ENCODE results near the gene TRIM7.
A peak's percentile ranks its signal among the peaks of the same experiment; 100 is the strongest.
"Not testable (repeated sequence)": the region's sequence is repeated elsewhere in the genome, so short reads cannot be mapped to it uniquely, and the experiment has no call there.

The TRIM7 gene

DNA sequence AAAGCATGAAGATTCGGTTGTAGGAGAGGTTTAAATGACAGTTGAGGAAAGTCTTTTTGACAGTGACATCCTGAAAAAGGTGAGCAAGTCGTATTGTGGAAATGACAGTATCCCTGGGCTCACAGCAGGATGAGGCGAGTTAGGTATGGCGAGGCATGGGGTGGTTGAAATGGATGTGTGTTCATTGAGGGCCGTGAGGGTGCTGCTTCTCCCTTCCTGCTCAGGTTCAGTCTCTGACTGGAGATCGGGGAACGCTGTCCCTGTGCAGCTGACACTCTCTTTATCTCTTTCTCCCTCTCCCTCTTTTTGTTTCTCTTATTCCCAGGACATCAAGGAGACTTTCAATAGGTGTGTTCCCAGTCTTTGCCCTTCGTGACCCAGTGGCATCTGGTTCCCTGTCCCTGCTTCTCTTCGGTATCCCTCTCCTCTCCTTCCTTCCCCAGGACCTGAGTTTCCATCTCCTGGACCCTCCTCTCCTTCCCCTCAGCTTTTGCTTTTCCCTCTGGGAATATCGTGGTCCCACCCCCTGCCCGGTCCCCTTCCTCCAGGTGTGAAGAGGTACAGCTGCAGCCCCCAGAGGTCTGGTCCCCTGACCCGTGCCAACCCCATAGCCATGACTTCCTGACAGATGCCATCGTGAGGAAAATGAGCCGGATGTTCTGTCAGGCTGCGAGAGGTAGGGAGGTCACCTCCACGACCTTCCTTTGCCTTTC lies 28.2 kb upstream of the TRIM7 start:
- no peak for DNase-seq (ENCODE audit: low read depth)

DNA sequence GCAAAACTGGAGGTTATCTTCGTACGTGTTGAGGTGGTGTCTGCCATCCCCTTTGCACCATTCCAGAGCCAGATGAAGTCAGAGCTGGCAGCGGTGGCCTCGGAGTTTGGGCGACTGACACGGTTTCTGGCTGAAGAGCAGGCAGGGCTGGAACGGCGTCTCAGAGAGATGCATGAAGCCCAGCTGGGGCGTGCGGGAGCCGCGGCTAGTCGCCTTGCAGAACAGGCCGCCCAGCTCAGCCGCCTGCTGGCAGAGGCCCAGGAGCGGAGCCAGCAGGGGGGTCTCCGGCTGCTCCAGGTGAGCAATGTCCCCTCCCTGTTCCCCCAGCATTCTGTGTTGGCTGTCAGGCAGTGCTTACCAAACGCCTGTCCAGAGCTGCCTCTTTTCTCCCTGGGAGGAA lies 27.6 kb upstream of the TRIM7 start:
- DNase-seq (ENCODE audit: low read depth) = no peak

DNA sequence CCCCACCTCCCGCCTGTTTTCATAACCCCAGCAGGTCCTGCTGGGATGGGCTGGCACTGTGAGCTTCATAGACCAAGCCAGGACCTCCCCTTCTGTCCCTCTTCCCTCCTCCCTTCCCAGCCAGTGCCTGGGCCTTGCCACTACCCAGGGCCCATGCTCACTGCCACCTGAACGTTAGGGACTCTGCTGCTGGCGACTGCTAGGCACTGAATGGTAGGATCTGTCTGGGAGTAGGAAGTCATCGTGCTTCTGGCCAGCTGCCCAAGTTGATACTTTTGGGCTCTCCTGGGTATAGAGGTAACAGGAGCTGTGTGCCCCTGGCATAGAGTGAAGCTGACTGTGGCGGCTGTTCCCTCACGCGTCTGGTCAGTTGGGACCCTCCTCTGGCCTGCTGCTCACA lies 26.4 kb upstream of the TRIM7 start:
- no peak for DNase-seq (ENCODE audit: low read depth)

DNA sequence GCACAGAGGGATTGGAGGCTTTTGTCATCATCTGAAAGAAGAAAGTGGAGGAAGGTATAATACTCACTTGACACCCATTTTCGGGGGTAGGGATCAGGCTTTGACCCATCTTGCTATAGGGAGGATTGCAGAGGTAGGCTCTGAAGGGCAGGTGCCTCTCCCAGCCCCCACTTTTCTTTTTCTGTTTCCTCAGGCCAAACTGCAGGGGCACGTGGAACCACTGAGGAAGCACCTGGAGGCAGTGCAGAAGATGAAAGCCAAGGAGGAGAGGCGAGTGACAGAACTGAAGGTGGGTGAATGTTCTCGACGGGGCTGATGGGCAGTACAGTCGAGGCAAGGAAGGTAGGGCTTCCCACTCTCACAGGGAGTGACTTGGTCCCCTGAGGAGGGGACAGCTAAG lies 25.6 kb upstream of the TRIM7 start:
- no peak for DNase-seq (ENCODE audit: low read depth)

DNA sequence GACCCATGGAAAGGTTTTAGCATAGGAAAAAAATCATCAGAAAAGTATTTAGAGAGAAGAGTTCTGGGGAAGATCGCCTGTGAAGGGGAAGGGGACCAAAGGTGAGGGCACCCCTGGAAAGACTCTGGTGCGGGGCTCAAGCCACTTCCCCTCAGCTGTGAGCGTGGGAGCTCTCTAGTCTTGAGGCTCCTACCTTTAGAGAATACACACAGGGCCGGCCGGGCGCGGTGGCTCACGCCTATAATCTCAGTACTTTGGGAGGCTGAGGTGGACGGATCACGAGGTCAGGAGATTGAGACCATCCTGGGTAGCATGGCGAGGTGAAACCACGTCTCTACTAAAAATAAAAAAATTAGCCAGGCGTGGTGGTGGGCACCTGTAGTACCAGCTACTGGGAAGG lies 25.0 kb upstream of the TRIM7 start:
- DNase-seq (ENCODE audit: low read depth) = no peak

DNA sequence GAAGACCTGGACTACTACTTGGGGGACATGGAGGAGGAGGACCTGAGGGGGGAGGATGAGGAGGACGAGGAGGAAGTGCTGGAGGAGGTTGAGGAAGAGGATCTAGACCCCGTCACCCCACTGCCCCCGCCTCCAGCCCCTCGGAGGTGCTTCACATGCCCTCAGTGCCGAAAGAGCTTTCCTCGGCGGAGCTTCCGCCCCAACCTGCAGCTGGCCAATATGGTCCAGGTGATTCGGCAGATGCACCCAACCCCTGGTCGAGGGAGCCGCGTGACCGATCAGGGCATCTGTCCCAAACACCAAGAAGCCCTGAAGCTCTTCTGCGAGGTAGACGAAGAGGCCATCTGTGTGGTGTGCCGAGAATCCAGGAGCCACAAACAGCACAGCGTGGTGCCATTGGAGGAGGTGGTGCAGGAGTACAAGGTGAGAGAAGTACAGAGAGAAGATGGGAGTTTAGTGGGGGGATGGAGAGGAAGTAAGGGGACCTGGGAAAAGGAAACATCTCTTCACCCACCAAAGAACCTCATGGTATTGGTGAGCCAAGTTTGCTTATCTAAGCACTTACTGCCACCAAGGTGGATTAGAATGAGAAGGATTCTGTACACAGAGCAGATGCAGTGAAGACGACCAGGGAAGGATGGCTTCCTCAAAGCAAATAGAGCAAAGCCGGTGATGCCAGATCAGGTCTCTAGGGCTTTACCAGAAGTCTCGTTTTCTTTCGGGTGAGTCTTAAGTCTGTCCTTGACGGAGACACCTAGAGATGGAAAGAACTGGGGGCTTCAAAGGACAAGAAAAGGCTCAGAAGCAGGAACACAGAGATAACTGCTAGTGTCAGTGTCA lies 19.6 kb upstream of the TRIM7 start:
- no peak for DNase-seq (ENCODE audit: low read depth)

DNA sequence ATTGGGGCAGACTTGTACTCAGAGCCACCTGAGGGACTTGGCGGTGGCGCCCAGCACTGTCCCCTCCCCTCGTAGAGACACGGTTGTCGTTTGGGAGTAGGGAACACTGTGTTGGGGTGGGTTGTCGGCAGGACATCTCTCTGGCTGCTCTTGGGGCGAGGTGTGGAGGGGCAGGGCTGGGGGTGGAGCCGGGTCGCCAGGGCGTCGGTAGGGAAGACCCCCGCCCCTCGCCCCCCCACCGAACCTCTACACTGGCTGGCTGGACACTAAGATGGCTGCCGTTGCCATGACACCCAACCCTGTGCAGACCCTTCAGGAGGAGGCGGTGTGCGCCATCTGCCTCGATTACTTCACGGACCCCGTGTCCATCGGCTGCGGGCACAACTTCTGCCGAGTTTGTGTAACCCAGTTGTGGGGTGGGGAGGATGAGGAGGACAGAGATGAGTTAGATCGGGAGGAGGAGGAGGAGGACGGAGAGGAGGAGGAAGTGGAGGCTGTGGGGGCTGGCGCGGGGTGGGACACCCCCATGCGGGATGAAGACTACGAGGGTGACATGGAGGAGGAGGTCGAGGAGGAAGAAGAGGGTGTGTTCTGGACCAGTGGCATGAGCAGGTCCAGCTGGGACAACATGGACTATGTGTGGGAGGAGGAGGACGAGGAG lies 18.9 kb upstream of the TRIM7 start:
- DNase-seq (ENCODE audit: low read depth) = no peak

DNA sequence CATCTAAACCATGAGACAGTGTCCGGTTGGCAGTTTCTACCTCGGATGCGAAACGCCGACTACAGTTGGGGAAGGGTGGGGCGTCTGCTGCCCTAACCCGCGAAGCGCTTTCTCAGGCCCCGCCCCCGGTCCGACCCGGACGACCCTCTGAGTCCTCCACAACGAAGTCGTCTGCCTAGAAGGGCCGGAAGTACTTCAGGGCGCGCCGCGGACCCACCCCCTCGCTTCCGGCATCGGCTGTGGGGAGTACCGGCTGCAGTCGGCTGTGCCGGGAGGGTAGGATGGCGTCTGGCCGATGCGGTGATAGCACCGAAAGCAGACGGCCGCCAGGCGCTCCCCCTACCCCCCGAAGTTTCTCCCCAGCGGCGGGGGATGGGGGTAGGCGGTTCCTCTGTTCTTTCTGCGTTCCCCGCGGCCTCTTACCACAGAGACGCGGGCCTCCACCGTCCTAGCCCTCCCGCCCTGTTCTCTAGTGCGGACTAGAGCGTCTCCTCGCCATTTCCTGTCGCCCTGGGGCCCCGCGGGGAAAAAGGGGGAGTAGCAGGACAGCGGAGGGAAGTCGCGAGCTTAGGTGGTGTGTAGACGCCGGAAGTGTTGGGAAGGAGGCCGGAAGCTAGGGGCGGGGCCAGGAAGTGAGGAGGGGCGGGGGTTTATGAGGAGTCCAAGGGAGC lies 18.2 kb upstream of the TRIM7 start, which contains the start of gene TRIM41:
TRIM41 (plus strand) TSS at position 224 of the 671 bp plus-strand sequence. CDS start 719 bp downstream, outside the sequence.
- peak; percentile 96 for DNase-seq (ENCODE audit: low read depth)

DNA sequence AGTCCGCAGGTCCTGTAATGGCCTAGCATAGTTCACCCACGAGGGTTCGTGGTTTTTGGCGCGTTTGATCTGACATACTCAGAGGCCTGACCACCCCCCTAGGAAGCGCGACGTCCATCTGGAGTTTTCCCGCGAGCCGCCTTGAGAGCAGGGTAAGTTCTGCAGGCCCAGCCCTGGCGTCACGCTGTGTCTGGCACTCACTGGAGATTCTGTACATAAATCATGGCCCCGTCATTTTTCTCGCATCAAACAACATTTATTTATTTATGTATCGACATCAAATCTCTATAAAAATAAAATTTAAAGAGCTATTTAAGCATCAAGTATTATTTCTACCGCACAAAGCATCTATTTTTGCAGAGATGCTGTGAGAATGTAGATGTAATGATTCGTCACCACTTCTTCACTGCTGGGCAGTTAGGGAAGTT lies 17.6 kb upstream of the TRIM7 start:
- DNase-seq (ENCODE audit: low read depth) = no peak

DNA sequence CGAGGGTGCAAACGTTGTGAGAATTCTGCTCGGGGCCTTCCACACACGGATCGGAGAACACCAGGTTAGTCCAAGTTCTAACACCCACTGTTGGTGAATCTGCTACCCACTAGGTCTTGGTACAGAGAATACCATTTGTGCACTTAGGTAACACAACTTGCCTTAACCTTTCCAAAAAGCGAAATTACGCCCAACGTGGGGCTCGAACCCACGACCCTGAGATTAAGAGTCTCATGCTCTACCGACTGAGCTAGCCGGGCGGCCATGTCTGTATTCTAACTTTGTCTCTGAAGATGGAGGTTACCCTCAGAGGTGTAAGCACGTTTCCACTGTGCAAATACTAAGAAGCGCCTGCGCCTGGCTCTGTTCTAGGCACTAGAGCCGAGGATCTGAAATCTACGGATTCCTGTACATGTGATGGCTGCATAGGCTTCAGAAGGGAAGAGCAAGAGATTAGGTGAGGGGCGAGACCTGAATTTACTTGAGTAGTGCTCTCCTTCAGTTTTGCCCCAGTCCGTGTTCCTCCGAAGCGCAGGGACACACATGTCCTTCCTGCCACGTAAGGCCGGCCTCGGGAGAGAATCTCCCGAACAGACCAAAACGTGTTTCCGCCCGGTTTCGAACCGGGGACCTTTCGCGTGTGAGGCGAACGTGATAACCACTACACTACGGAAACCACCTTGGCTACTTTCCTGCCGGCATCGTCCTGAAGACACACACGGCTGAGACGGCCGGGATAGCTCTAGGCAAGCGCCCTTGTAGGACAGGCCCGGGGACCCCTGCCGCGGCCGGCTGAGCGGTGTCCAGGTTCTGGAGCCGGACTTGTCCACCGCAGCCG lies 17.0 kb upstream of the TRIM7 start:
- peak; percentile 92 for DNase-seq (ENCODE audit: low read depth)

DNA sequence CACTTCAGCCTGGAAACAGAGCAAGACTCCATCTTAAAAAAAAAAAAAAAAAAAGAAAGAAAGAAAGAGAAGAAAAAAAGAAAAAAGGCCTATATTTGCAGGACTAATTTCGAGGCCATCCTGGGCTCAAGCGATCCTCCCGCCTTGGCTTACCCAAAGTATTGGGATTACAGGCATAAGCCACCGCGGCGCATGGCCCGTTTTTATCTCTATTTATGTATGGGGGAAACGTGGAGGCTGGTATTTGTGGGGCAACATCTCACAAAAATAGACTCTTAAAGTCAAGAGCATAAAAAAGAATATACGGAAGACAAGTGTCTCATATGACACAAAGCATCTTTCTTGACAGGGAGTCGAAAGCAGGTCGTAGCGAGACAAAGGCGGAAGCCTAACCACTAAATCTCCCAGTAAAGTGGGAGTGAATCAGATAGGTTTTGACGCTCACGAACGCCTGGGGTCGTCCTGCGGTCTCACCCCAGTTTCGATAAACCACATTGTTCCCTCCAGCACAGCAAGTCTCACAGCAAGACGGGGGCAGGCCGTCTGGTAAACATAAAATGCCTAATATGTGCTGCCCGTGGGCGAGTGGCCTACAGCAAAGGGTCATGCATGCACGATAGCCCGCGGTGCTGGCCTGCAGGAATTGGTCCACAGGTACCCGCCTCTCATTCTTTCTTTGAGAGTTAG lies 16.3 kb upstream of the TRIM7 start:
- no peak for DNase-seq (ENCODE audit: low read depth)

DNA sequence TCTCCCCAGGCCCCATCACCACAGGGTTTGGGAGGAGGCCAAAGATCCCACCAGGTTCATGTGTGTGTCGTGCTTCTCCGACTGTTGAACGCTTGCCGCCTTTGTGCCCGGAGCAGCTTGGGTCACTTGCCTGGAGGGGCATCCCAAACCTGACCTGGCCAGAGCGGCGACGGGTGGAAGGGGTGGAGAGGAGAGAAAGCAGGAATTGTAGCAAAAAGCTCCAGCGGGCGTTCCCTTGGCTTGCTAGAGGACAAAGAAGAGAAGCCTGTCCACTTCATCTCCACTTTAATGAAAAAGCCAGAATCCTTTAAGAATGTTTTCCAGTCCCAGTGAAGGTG lies 15.2 kb upstream of the TRIM7 start:
- DNase-seq (ENCODE audit: low read depth) = no peak

DNA sequence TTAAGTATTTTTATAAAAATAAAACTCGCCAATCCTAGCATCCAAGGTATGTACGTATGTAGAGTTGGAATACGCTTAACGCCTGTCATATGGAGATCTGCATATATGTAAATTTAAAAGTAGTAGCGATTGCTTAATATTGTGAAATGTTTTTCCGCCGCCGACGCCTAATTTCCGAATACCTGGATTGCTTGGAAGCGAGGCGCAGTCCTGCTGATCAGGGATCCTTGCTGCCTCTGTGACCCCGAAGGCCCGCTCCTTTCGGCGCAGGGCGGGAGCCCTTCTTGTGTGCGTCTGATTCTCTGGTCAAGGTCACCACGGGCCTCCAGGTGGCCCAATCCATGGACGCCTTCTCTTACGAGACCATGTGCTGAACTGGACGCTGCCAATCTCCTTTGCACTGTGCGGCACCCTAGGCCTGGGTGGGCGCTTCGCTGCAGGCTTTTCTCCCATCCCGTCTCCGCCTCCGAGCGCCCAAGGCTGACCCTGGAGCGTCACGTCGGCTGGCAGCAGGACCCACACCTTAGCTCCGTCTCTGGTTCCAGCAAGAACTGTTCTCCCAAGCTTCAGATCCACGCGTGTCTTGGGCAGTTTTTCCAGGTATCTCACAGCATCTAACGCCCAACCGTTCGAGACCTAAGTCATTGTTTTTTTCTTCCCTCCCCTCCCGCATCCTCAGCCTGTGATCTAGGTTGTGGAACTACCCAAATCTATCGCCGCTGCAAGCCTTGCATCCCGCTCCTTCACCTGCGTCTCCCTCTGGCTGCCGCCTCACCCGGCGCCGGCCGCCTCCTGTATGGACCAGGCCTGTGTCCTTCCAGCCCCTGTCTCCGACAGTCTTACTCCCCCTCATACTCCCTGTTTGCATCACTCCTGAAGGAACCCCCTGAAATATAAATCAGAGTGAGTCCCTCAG lies 14.5 kb upstream of the TRIM7 start:
- DNase-seq (ENCODE audit: low read depth) = no peak

DNA sequence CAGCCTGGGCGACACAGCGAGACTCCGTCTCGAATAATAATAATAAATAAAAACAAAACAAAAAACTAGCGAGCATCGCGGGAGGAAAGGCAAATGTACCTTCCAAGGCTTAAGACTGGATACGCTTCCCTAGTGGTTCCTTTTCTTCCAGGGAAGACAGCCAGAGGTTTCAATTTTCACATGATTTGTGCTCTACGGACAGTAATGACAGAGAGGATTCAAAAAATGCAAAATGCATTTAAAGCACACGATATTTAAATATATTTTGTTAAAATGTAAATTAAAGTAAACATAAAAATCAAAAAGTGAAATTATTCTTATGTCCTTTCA lies 13.8 kb upstream of the TRIM7 start:
- DNase-seq (ENCODE audit: low read depth) = no peak

DNA sequence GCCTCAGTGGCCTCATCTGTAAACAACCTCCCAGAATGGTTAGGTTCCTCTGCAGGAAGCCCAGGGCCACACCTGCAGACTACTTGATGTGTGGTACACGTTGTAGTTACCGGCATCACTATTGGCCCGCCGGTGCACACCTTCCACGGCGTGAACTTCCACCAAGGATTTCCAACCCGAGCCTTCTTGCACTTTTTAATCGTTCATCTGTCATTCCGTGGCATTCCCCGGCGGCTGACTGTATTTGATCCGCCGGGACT lies 12.7 kb upstream of the TRIM7 start:
- no peak for DNase-seq (ENCODE audit: low read depth)

DNA sequence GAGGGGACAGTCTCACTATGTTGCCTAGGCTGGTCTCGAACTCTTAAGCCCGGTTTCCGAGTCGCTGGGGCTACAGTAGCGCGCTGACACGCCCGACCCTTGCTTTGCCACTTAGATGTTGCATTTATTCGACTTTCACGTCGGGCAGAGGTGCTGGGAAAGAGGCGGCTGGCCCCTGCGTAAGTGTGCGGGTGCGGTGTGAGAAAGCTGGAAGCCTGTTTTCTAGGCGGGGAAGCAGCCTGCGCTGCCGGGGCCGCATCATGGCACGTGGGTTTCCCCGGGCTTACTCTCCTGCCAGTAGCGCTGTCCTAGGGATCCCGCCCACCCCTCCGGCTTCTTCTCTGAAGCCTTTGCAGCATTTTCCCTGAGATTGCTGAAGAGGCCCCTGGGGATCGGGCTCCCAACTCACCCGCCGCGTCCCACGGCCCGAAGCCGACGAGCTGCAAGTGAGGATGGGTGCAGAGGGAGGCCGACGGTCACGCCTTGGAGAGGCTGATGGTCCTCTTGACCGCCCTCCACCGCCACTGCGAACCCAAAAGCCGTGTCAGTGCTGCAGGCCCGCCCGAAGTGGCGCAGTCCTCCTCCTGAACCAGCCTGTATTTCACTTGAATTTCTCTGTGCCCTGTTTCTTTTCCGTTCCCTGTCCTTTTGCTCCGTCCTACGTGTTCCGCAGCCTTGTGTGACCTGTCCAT lies 12.3 kb upstream of the TRIM7 start:
- DNase-seq (ENCODE audit: low read depth) = peak; percentile 47

DNA sequence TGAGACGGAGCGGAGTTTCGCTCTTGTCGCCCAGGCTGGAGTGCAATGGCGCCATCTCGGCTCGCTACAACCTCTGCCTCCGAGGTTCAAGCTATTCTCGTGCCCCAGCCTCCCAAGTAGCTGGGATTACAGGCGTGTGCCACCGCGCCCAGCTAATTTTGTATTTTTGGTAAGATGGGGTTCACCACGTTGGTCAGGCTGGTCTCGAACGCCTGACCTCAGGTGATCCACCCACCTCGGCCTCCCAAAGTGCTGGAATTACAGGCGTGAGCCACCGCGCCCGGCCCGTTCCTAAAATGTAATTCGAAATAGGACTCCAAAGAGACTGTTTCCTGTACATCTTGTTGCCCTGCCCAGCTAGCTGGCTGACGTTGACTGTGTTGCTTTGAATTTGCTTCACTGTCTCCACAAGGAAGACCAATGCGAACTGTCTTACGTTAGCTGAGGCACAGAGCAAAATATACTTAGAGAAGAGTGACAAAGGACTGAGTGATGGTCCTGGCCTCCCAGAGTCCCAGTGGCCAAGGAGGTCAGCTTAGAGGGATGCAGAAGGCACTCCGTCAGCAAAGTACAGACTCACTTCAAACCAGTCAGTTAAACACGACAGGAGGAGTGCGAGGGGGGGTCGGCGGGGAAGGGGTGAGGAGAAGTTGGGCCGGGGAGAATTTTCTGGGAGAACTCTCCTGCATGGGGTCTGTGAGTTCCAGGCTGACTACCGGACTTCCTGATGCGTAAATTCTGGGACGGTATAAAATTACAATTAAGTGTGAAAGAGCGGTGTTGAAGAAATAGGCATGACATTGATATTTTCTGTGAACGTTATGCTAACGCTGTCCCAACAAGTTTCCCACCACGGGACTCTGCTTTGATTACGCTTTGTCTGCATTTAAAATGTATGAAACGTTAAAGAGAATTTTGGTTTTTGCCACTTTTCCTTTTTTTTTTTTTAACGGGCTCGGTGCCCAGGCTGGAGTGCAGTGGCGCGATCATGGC lies 11.3 kb upstream of the TRIM7 start:
- DNase-seq (ENCODE audit: low read depth) = no peak

DNA sequence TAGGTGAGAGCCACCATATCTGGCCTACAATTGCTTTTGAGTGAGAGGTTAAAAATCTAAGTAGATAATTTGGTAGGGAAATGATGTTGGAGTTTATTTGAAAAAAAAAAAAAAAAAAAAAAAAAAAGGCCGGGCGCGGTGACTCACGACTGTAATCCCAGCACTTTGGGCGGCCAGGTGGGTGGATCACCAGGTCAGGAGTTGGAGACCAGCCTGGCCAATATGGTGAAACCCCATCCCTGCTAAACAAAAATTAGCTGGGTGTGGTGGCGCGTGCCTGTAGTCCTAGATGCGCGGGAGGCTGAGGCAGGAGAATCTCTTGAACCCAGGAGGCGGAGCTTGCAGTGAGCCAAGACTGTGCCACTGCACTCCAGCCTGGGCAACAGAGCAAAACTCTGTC lies 9.3 kb upstream of the TRIM7 start:
- DNase-seq (ENCODE audit: low read depth) = not testable (repeated sequence)

Data from activated T-helper 1 cell treated with Interleukin-2 at 50 U/mL for 16 hours (primary cell).